ENCODE results near the gene DNAJC6.

DNA sequence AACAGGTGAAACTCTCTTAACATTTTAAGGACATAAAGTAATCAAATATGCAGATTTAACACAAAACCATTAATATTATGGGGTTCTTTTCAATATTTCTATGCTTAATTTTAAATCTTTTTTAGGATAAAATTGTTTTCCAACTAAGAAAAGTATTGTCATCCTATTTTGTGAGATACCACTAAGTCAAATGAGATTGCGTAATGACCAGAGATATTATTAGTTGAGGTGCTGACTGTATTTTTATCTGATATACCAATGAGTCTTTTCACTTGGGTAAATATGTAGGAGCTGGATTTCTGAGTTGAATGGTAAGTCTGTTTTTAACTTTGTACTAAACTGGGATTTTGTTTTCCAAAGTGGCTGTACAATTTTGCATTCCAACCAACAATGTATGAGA, 136.5 kb downstream of the DNAJC6 start:
- TF ChIP-seq CTCF (IDR thresholded peaks at IDR 0.05) (no peak), ZFX (IDR thresholded peaks at IDR 0.05; ENCODE audit: borderline replicate concordance) (no peak)

Measured in 22Rv1 (cell line).